ENCODE measurements around the gene PARG.
"Not testable (repeated sequence)": the region's sequence is repeated elsewhere in the genome, so short reads cannot be mapped to it uniquely, and the experiment has no call there.

Gene PARG

GRCh38 chr10:49941447-49942338 lies at the start of gene PARG, which contains the start of gene TIMM23B:
Gene PARG (minus strand): TSS chr10:49942027. CDS start chr10:49941725, 302 bp downstream.
Gene TIMM23B (plus strand): TSS chr10:49942053. CDS start chr10:49942195, 142 bp downstream.
- H3K9me3 ChIP-seq (ENCODE audit: insufficient read depth, low read length, severe bottlenecking); H3K36me3 ChIP-seq (ENCODE audit: insufficient read depth, low read length); H3K27me3 ChIP-seq (ENCODE audit: insufficient read depth, low read length, poor library complexity): not testable (repeated sequence)
- Histone ChIP-seq H3K9ac (ENCODE audit: low read depth, low read length) (peak within 1 kb of the TSS; percentile 68), H3K27ac (ENCODE audit: low read length) (peak within 1 kb of the TSS; percentile 84), H3K79me2 (ENCODE audit: insufficient read depth, low read length) (peaks cover 66% of the 10 kb centered on the region), H3K4me3 (ENCODE audit: low read depth in 1 of 2, low read length in 2 of 2) (peak within 1 kb of the TSS; percentile 55 to 69; a peak in 3 of 4 replicates), H2AFZ (ENCODE audit: low read depth, low read length) (peak within 1 kb of the TSS; percentile 82), H3K4me1 (ENCODE audit: insufficient read depth, low read length) (peaks cover 27% of the 10 kb centered on the region), H4K20me1 (ENCODE audit: insufficient read depth, low read length) (peaks cover 15% of the 10 kb centered on the region; the same call in 1 of the 2 replicates), H3K4me2 (ENCODE audit: insufficient read depth, low read length) (peak within 1 kb of the TSS; percentile 64)
- peak; percentile 85 for ATAC-seq (ENCODE audit: insufficient read depth, low read depth)
- DNase-seq: peak; percentile 85

DNA sequence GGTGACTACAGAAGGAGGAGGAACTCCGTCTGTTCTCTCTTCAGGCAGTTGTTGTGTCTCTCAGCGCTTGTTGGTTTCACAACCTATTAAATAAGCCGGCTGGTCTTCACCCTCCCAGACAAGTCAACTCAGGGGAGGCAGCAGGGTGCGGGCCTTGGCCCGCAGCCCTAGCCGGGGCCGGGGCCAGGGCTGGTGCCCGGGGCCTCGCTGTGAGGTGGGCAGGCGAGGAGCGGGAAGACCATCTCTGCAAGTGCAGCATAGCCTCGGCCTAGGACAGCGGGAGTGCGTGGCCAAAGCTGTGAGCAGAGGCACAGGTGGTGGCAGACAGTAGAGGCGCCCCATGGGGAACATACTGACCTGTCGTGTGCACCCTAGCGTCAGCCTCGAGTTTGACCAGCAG lies 46.5 kb upstream of the PARG start, which contains the start of gene AGAP6:
Gene AGAP6 (plus strand): TSS at position 31 of the 400 bp plus-strand sequence. CDS start 310 bp downstream, at position 341.
- not testable (repeated sequence) for DNase-seq; H3K79me2 ChIP-seq (ENCODE audit: insufficient read depth, low read length)

DNA sequence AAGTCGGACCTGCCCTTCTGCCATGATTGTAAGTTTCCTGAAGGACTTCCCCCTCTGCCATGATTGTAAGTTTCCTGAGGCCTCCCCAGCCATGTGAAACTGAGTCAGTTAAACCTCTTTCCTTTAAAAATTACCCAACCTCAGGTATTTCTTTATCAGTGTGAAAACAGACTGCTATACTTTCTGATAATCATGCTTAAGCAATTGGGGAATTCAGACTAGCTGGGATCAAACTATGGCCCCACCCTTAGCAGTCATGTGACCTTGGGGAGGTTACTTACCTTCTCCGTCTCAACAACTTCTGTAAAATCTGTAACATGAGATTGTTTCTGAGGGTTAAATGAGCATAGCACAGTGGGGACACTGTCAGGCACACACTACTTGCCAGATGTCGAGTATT lies 45.4 kb upstream of the PARG start:
- not testable (repeated sequence) for H3K27me3 ChIP-seq (ENCODE audit: insufficient read depth, low read length, poor library complexity); ATAC-seq (ENCODE audit: insufficient read depth, low read depth); H2AFZ ChIP-seq (ENCODE audit: low read depth, low read length); H4K20me1 ChIP-seq (ENCODE audit: insufficient read depth, low read length); H3K4me3 ChIP-seq (ENCODE audit: low read depth in 1 of 2, low read length in 2 of 2); H3K27ac ChIP-seq (ENCODE audit: low read length); H3K79me2 ChIP-seq (ENCODE audit: insufficient read depth, low read length); H3K9ac ChIP-seq (ENCODE audit: low read depth, low read length); H3K36me3 ChIP-seq (ENCODE audit: insufficient read depth, low read length); H3K4me2 ChIP-seq (ENCODE audit: insufficient read depth, low read length); DNase-seq; H3K4me1 ChIP-seq (ENCODE audit: insufficient read depth, low read length); H3K9me3 ChIP-seq (ENCODE audit: insufficient read depth, low read length, severe bottlenecking)

More for the DNA sequence above, 46.5 kb upstream of the PARG start, which contains the start of gene AGAP6:
- H3K36me3 ChIP-seq (ENCODE audit: insufficient read depth, low read length); H3K27ac ChIP-seq (ENCODE audit: low read length); H3K27me3 ChIP-seq (ENCODE audit: insufficient read depth, low read length, poor library complexity); H4K20me1 ChIP-seq (ENCODE audit: insufficient read depth, low read length); H3K9me3 ChIP-seq (ENCODE audit: insufficient read depth, low read length, severe bottlenecking); H3K4me2 ChIP-seq (ENCODE audit: insufficient read depth, low read length); H3K4me3 ChIP-seq (ENCODE audit: low read depth in 1 of 2, low read length in 2 of 2); ATAC-seq (ENCODE audit: insufficient read depth, low read depth); H3K9ac ChIP-seq (ENCODE audit: low read depth, low read length); H2AFZ ChIP-seq (ENCODE audit: low read depth, low read length); H3K4me1 ChIP-seq (ENCODE audit: insufficient read depth, low read length): not testable (repeated sequence)

GRCh38 chr10:49977756-49978155 lies 35.9 kb upstream of the PARG start:
- not testable (repeated sequence) for H3K4me2 ChIP-seq (ENCODE audit: insufficient read depth, low read length); H4K20me1 ChIP-seq (ENCODE audit: insufficient read depth, low read length); H3K79me2 ChIP-seq (ENCODE audit: insufficient read depth, low read length); H2AFZ ChIP-seq (ENCODE audit: low read depth, low read length); H3K4me3 ChIP-seq (ENCODE audit: low read depth in 1 of 2, low read length in 2 of 2); ATAC-seq (ENCODE audit: insufficient read depth, low read depth); DNase-seq; H3K27me3 ChIP-seq (ENCODE audit: insufficient read depth, low read length, poor library complexity); H3K4me1 ChIP-seq (ENCODE audit: insufficient read depth, low read length); H3K9me3 ChIP-seq (ENCODE audit: insufficient read depth, low read length, severe bottlenecking); H3K27ac ChIP-seq (ENCODE audit: low read length); H3K9ac ChIP-seq (ENCODE audit: low read depth, low read length); H3K36me3 ChIP-seq (ENCODE audit: insufficient read depth, low read length)

GRCh38 chr10:49972094-49972493 lies 30.3 kb upstream of the PARG start:
- H3K27me3 ChIP-seq (ENCODE audit: insufficient read depth, low read length, poor library complexity); H3K9ac ChIP-seq (ENCODE audit: low read depth, low read length); H3K36me3 ChIP-seq (ENCODE audit: insufficient read depth, low read length); H3K27ac ChIP-seq (ENCODE audit: low read length); H3K4me3 ChIP-seq (ENCODE audit: low read depth in 1 of 2, low read length in 2 of 2); H2AFZ ChIP-seq (ENCODE audit: low read depth, low read length); H3K79me2 ChIP-seq (ENCODE audit: insufficient read depth, low read length); ATAC-seq (ENCODE audit: insufficient read depth, low read depth); H3K4me1 ChIP-seq (ENCODE audit: insufficient read depth, low read length); H4K20me1 ChIP-seq (ENCODE audit: insufficient read depth, low read length); DNase-seq; H3K9me3 ChIP-seq (ENCODE audit: insufficient read depth, low read length, severe bottlenecking); H3K4me2 ChIP-seq (ENCODE audit: insufficient read depth, low read length): not testable (repeated sequence)

GRCh38 chr10:49971466-49971865 lies 29.6 kb upstream of the PARG start:
- not testable (repeated sequence) for H3K36me3 ChIP-seq (ENCODE audit: insufficient read depth, low read length); ATAC-seq (ENCODE audit: insufficient read depth, low read depth); H3K27me3 ChIP-seq (ENCODE audit: insufficient read depth, low read length, poor library complexity)

DNA sequence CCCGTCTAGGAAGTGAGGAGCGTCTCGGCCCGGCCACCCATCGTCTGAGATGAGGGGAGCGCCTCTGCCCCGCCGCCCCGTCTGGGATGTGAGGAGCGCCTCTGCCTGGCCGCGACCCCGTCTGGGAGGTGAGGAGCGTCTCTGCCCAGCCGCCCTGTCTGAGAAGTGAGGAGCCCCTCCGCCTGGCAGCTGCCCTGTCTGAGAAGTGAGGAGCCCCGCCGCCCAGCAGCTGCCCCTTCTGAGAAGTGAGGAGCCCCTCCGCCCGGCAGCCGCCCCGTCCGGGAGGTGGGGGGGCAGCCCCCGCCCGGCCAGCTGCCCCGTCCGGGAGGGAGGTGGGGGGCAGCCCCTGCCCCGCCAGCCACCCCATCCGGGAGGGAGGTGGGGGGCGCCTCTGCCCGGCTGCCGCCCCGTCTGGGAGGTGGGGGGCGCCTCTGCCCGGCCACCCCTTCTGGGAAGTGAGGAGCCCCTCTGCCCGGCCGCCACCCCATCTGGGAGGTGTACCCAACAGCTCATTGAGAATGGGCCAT lies 28.6 kb upstream of the PARG start:
- H3K36me3 ChIP-seq (ENCODE audit: insufficient read depth, low read length); H4K20me1 ChIP-seq (ENCODE audit: insufficient read depth, low read length); ATAC-seq (ENCODE audit: insufficient read depth, low read depth); H3K4me2 ChIP-seq (ENCODE audit: insufficient read depth, low read length); H3K4me1 ChIP-seq (ENCODE audit: insufficient read depth, low read length); H3K9ac ChIP-seq (ENCODE audit: low read depth, low read length); H3K9me3 ChIP-seq (ENCODE audit: insufficient read depth, low read length, severe bottlenecking); DNase-seq; H3K79me2 ChIP-seq (ENCODE audit: insufficient read depth, low read length); H3K4me3 ChIP-seq (ENCODE audit: low read depth in 1 of 2, low read length in 2 of 2); H2AFZ ChIP-seq (ENCODE audit: low read depth, low read length); H3K27me3 ChIP-seq (ENCODE audit: insufficient read depth, low read length, poor library complexity); H3K27ac ChIP-seq (ENCODE audit: low read length): not testable (repeated sequence)

More at GRCh38 chr10:49971466-49971865, 29.6 kb upstream of the PARG start:
- H3K4me3 ChIP-seq (ENCODE audit: low read depth in 1 of 2, low read length in 2 of 2); H2AFZ ChIP-seq (ENCODE audit: low read depth, low read length); H3K27ac ChIP-seq (ENCODE audit: low read length); H3K9me3 ChIP-seq (ENCODE audit: insufficient read depth, low read length, severe bottlenecking); H4K20me1 ChIP-seq (ENCODE audit: insufficient read depth, low read length); H3K9ac ChIP-seq (ENCODE audit: low read depth, low read length); DNase-seq; H3K4me1 ChIP-seq (ENCODE audit: insufficient read depth, low read length); H3K4me2 ChIP-seq (ENCODE audit: insufficient read depth, low read length); H3K79me2 ChIP-seq (ENCODE audit: insufficient read depth, low read length): not testable (repeated sequence)

DNA sequence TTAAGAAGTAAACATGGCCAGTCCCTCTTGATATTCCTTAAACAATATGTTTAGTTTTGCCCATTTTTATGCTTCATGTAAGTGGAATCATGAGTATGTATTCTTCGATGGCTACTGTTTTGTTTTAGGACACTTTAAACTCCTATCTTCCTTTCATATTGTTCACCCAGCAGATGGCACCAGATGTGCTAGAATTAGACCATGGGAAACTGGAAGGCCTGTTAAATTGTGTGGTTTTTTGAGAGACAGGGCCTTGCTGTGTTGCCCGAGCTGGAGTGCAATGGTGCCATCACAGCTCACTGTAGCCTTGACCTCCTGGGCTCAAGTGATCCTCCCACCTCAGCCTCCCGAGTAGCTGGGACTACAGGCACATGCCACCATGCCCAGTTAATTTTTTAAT lies 11.3 kb upstream of the PARG start:
- not testable (repeated sequence) for H3K27ac ChIP-seq (ENCODE audit: low read length); H3K4me3 ChIP-seq (ENCODE audit: low read depth in 1 of 2, low read length in 2 of 2); H3K4me2 ChIP-seq (ENCODE audit: insufficient read depth, low read length); H3K4me1 ChIP-seq (ENCODE audit: insufficient read depth, low read length); H4K20me1 ChIP-seq (ENCODE audit: insufficient read depth, low read length); H3K9ac ChIP-seq (ENCODE audit: low read depth, low read length); DNase-seq; H3K27me3 ChIP-seq (ENCODE audit: insufficient read depth, low read length, poor library complexity); H2AFZ ChIP-seq (ENCODE audit: low read depth, low read length); H3K9me3 ChIP-seq (ENCODE audit: insufficient read depth, low read length, severe bottlenecking)
- H3K36me3 ChIP-seq (ENCODE audit: insufficient read depth, low read length): peaks cover 19% of the 10 kb centered on the region
- ATAC-seq (ENCODE audit: insufficient read depth, low read depth): peak; percentile 47; the same call in 1 of the 3 replicates
- H3K79me2 ChIP-seq (ENCODE audit: insufficient read depth, low read length): peaks cover 24% of the 10 kb centered on the region; the same call in 1 of the 2 replicates
